Tibial nerve (tissue), 4 donors: ENCODE data around the gene RREB1.

ENCODE experiments used
- CTCF ChIP-seq, 5 experiments: fragments of 200-600 bp in 3 of 5; fragments of 450-650 bp in 2 of 5; sonication (generic) in 3 of 5; IDR thresholded peaks; one replicate each; pipeline ENCODE4 v1.5.1; 2016 to 2019; ENCODE audit warnings: antibody characterized with exemption in 5 of 5, mild to moderate bottlenecking in 3 of 5, moderate library complexity in 2 of 5
- EP300 ChIP-seq, 2 donors: sonication (generic); formaldehyde crosslinking; IDR thresholded peaks; one replicate each; pipeline ENCODE4 v1.6.1; 2017; ENCODE audit warnings: antibody characterized with exemption in 2 of 2, mild to moderate bottlenecking in 1 of 2
- POLR2A ChIP-seq, 2 donors: fragments of 450-650 bp; IDR thresholded peaks; one replicate each; pipeline ENCODE4 v1.6.1; 2017; ENCODE audit warnings: antibody characterized with exemption in 2 of 2, mild to moderate bottlenecking in 2 of 2, moderate library complexity in 2 of 2

- TF ChIP-seq CTCF (IDR thresholded peaks at IDR 0.05) = no peak
- no peak for TF ChIP-seq POLR2A (IDR thresholded peaks at IDR 0.05)
- no peak for TF ChIP-seq EP300 (IDR thresholded peaks at IDR 0.05)
Measured at GRCh38 chr6:7228662-7229375, 121.1 kb downstream of the RREB1 start.
